PC-3 (cell line): ENCODE data around the gene HBG2. TPM values are rescaled to one million over a fixed set of nuclear protein-coding genes. Genes with fewer than 3 reads are reported as not detected.

Experiments
- ATAC-seq: fragments of 200-7000 bp; cut with Tn5 transposase; 2 replicates; pipeline ENCODE4 v1.9.1; 2020; ENCODE audit warnings: mild to moderate bottlenecking, moderate library complexity
- BruUV-seq: library from RNA; stranded (reverse); fragments of 400-500 nt; replicated peaks from 2 replicates; lab custom pipeline; 2021; lab: Mats Ljungman, UMichigan
- CTCF ChIA-PET: fragments of 300-600 bp; sonication (Branson Sonifier 250); formaldehyde crosslinking; loops from one replicate; lab custom pipeline; 2022; ENCODE audit warnings: antibody characterized with exemption; lab: Charles Lee
- POLR2A ChIA-PET: fragments of 300-600 bp; sonication (Branson Sonifier 250); formaldehyde crosslinking; loops from one replicate; lab custom pipeline; 2022; ENCODE audit warnings: antibody characterized with exemption; ENCODE audit not compliant: unreplicated experiment; lab: Charles Lee
- DNase-seq: peaks from one replicate; pipeline ENCODE4 v3.0.0-alpha.2; 2015
- H2AFZ ChIP-seq: fragments of 300-600 bp; sonication (generic); 2 replicates; pipeline ENCODE4 v1.6.0; 2016; ENCODE audit warnings: antibody characterized with exemption, low read length
- H3F3A ChIP-seq: fragments of 300-600 bp; sonication (generic); one replicate; pipeline ENCODE4 v1.6.0; 2017; ENCODE audit warnings: antibody characterized with exemption, low read length, control low read depth, mild to moderate bottlenecking; ENCODE audit not compliant: unreplicated experiment
- H3K27ac ChIP-seq: fragments of 300-600 bp; sonication (generic); 2 replicates; pipeline ENCODE4 v1.5.1; 2016; ENCODE audit warnings: mild to moderate bottlenecking, low read length
- H3K27me3 ChIP-seq: fragments of 300-600 bp; sonication (generic); 2 replicates; pipeline ENCODE4 v1.6.1; 2016; ENCODE audit warnings: low read length, mixed read lengths
- H3K36me3 ChIP-seq: fragments of 300-600 bp; sonication (generic); 2 replicates; pipeline ENCODE4 v1.6.1; 2016; ENCODE audit warnings: low read depth, mixed run types, low read length, mixed read lengths
- H3K4me1 ChIP-seq: fragments of 300-600 bp; sonication (generic); 2 replicates; pipeline ENCODE4 v1.5.1; 2016; ENCODE audit warnings: low read length; ENCODE audit not compliant: insufficient read depth
- H3K4me2 ChIP-seq: fragments of 300-600 bp; sonication (generic); 2 replicates; pipeline ENCODE4 v1.6.0; 2016; ENCODE audit warnings: low read length
- H3K4me3 ChIP-seq: fragments of 300-600 bp; sonication (generic); 2 replicates; pipeline ENCODE4 v1.5.1; 2016; ENCODE audit warnings: mild to moderate bottlenecking, low read length, mixed read lengths
- H3K79me2 ChIP-seq: fragments of 300-600 bp; sonication (generic); 2 replicates; pipeline ENCODE4 v1.6.1; 2017; ENCODE audit warnings: low read length, mixed read lengths
- H3K9ac ChIP-seq: fragments of 300-600 bp; sonication (generic); 2 replicates; pipeline ENCODE4 v1.6.0; 2016; ENCODE audit warnings: mild to moderate bottlenecking, low read length
- H3K9me2 ChIP-seq: fragments of 300-600 bp; sonication (generic); replicated peaks from 2 replicates; pipeline ENCODE4 v1.6.1; 2016; ENCODE audit warnings: mixed run types, low read length, mixed read lengths
- H3K9me3 ChIP-seq: fragments of 300-600 bp; sonication (generic); 2 replicates; pipeline ENCODE4 v1.6.1; 2016; ENCODE audit warnings: low read length, mixed read lengths
- H4K20me1 ChIP-seq: fragments of 300-600 bp; sonication (generic); 2 replicates; pipeline ENCODE4 v1.6.1; 2016; ENCODE audit warnings: low read length, mixed read lengths
- CTCF ChIP-seq: fragments of 300-600 bp; sonication (generic); conservative IDR thresholded peaks from 2 replicates; pipeline ENCODE4 v1.5.1; 2017; ENCODE audit warnings: antibody characterized with exemption, low read depth, mild to moderate bottlenecking, low read length
- EZH2 ChIP-seq: fragments of 300-600 bp; sonication (generic); IDR thresholded peaks from one replicate; pipeline ENCODE4 v1.6.1; 2017; ENCODE audit warnings: antibody characterized with exemption, mild to moderate bottlenecking, low read length; ENCODE audit not compliant: unreplicated experiment
- EZH2phosphoT487 ChIP-seq: fragments of 300-600 bp; sonication (generic); IDR thresholded peaks from 2 replicates; pipeline ENCODE4 v1.6.1; 2018; ENCODE audit warnings: mild to moderate bottlenecking, antibody characterized with exemption, low read length, borderline replicate concordance
- intact Hi-C: fragments of 100-400 bp; cut with micrococcal nuclease; formaldehyde crosslinking; loops from 2 replicates; pipeline ENCODE4 v1.9.0; 2023
- total RNA-seq: library from RNA; depleted of rRNA; stranded (reverse); fragments of >200 nt; gene quantifications from 2 replicates; pipeline ENCODE4 v1.2.3, GENCODE V29; 2014

The HBG2 gene
- total RNA-seq, 1 experiment from 2014 or later, result not detected

GRCh38 chr11:5291207-5291838 lies 36.7 kb upstream of the HBG2 start:
- Histone ChIP-seq H3K4me1 (no peaks in the 10 kb centered on the region), H3K9me2 (no peaks in the 10 kb centered on the region), H3K27ac (no peak overlapping the region), H4K20me1 (no peaks in the 10 kb centered on the region), H2AFZ (no peak overlapping the region), H3K9ac (no peak overlapping the region), H3K27me3 (no peaks in the 10 kb centered on the region), H3K4me2 (no peak overlapping the region), H3K9me3 (no peaks in the 10 kb centered on the region), H3K36me3 (no peaks in the 10 kb centered on the region), H3K79me2 (no peaks in the 10 kb centered on the region), H3F3A (no peaks in the 10 kb centered on the region), H3K4me3 (no peak overlapping the region)
- ChIA-PET CTCF (no interaction called here), POLR2A (no interaction called here)
- BruUV-seq, result no TSS peak
- TF ChIP-seq CTCF (peak; percentile 68), EZH2phosphoT487 (no peak)
- DNase-seq, result peak; percentile 46
- ATAC-seq, result peak; percentile 79
- intact Hi-C loops, result loop anchor here (1.0 kb wide), 1 partner anchor 87 kb away; no protein-coding TSS in a partner anchor

- H3K4me1 ChIP-seq, result no peaks in the 10 kb centered on the region
- H3K4me2 ChIP-seq, result no peak overlapping the region
- H3F3A ChIP-seq, result no peaks in the 10 kb centered on the region
- BruUV-seq, result no TSS peak
- no peak overlapping the region for H3K9ac ChIP-seq
- ChIA-PET CTCF (no interaction called here), POLR2A (no interaction called here)
- H2AFZ ChIP-seq, result no peak overlapping the region
- intact Hi-C loops, result no loop called here
- no peaks in the 10 kb centered on the region for H3K9me2 ChIP-seq
- no peak for DNase-seq
- H3K27ac ChIP-seq, result no peak overlapping the region
- no peak overlapping the region for H3K4me3 ChIP-seq
- H3K9me3 ChIP-seq, result no peaks in the 10 kb centered on the region
- no peaks in the 10 kb centered on the region for H3K27me3 ChIP-seq
- H3K36me3 ChIP-seq, result no peaks in the 10 kb centered on the region
- no peaks in the 10 kb centered on the region for H4K20me1 ChIP-seq
- no peaks in the 10 kb centered on the region for H3K79me2 ChIP-seq
- no peak for TF ChIP-seq EZH2phosphoT487
- ATAC-seq, result no peak
Observed at GRCh38 chr11:5290106-5290505, 35.5 kb upstream of the HBG2 start.

GRCh38 chr11:5289696-5290095 lies 35.1 kb upstream of the HBG2 start:
- BruUV-seq, result no TSS peak
- Histone ChIP-seq H3K4me3 (no peak overlapping the region), H3K27me3 (no peaks in the 10 kb centered on the region), H4K20me1 (no peaks in the 10 kb centered on the region), H3K4me2 (no peak overlapping the region), H3K4me1 (no peaks in the 10 kb centered on the region), H2AFZ (no peak overlapping the region), H3K36me3 (no peaks in the 10 kb centered on the region), H3K9me2 (no peaks in the 10 kb centered on the region), H3K27ac (no peak overlapping the region), H3K79me2 (no peaks in the 10 kb centered on the region), H3K9me3 (no peaks in the 10 kb centered on the region), H3F3A (no peaks in the 10 kb centered on the region), H3K9ac (no peak overlapping the region)
- ATAC-seq (no peak), DNase-seq (no peak)
- TF ChIP-seq EZH2 (no peak), EZH2phosphoT487 (no peak), CTCF (no peak)
- POLR2A ChIA-PET, result no interaction called here
- CTCF ChIA-PET, result no interaction called here
- intact Hi-C loops, result no loop called here
